ENCODE data around the gene IMMP2L. TPM values are rescaled to one million over a fixed set of nuclear protein-coding genes. Genes with fewer than 3 reads are reported as not detected.

Gene IMMP2L
- total RNA-seq, 4 donors from 2014 or later: 8.3 to 19.2 (median 17.8) TPM

GRCh38 chr7:110888641-110889040, 673.7 kb downstream of the IMMP2L start:
- no peaks in the 10 kb centered on the region for H3K27me3 ChIP-seq
- H3K4me1 ChIP-seq: no peaks in the 10 kb centered on the region
- no peaks in the 10 kb centered on the region for H3K9me3 ChIP-seq
- in situ Hi-C loops (cut with MboI; ENCODE audit: low sequenced_read_pairs in 4 of 4) (no loop called here), intact Hi-C loops (cut with DNase I; ENCODE audit: low total_unique reads) (no loop called here)
- no peak overlapping the region for H3K27ac ChIP-seq
- no peak for DNase-seq
- ATAC-seq: no peak
- no peak overlapping the region for H3K4me3 ChIP-seq
- TF ChIP-seq CTCF (IDR thresholded peaks at IDR 0.05 in 4 of 5, conservative IDR thresholded peaks at IDR 0.05 in 1 of 5) (no peak), POLR2A (IDR thresholded peaks at IDR 0.05) (no peak)
- no peaks in the 10 kb centered on the region for H3K36me3 ChIP-seq

- H3K4me3 ChIP-seq: no peak overlapping the region
- no peaks in the 10 kb centered on the region for H3K4me1 ChIP-seq
- DNase-seq (no peak), ATAC-seq (no peak)
- H3K36me3 ChIP-seq: no peaks in the 10 kb centered on the region
- intact Hi-C loops (cut with DNase I; ENCODE audit: low total_unique reads) (no loop called here), in situ Hi-C loops (cut with MboI; ENCODE audit: low sequenced_read_pairs in 4 of 4) (no loop called here)
- no peaks in the 10 kb centered on the region for H3K9me3 ChIP-seq
- TF ChIP-seq CTCF (IDR thresholded peaks at IDR 0.05 in 4 of 5, conservative IDR thresholded peaks at IDR 0.05 in 1 of 5): no peak
- TF ChIP-seq POLR2A (IDR thresholded peaks at IDR 0.05): no peak
- no peaks in the 10 kb centered on the region for H3K27me3 ChIP-seq
- H3K27ac ChIP-seq: no peak overlapping the region
These were observed 676.8 kb downstream of the IMMP2L start for GRCh38 chr7:110885474-110885873.

- no peak for TF ChIP-seq POLR2A (IDR thresholded peaks at IDR 0.05)
- no peak for TF ChIP-seq CTCF (IDR thresholded peaks at IDR 0.05 in 4 of 5, conservative IDR thresholded peaks at IDR 0.05 in 1 of 5)
- H3K4me3 ChIP-seq: no peak overlapping the region
- H3K27me3 ChIP-seq: no peaks in the 10 kb centered on the region
- no peaks in the 10 kb centered on the region for H3K4me1 ChIP-seq
- DNase-seq (no peak), ATAC-seq (peak in 1 of 2 donors; percentile 45)
- intact Hi-C loops (cut with DNase I; ENCODE audit: low total_unique reads): no loop called here
- H3K9me3 ChIP-seq: no peaks in the 10 kb centered on the region
- in situ Hi-C loops (cut with MboI; ENCODE audit: low sequenced_read_pairs in 4 of 4): no loop called here
- no peaks in the 10 kb centered on the region for H3K36me3 ChIP-seq
- peak overlapping the region in 2 of 4 donors; percentile 27 to 37 for H3K27ac ChIP-seq
These were observed 680.6 kb downstream of the IMMP2L start for GRCh38 chr7:110881721-110882120.

GRCh38 chr7:110880971-110881370, 681.3 kb downstream of the IMMP2L start:
- H3K27ac ChIP-seq: no peak overlapping the region
- in situ Hi-C loops (cut with MboI; ENCODE audit: low sequenced_read_pairs in 4 of 4) (no loop called here), intact Hi-C loops (cut with DNase I; ENCODE audit: low total_unique reads) (no loop called here)
- TF ChIP-seq POLR2A (IDR thresholded peaks at IDR 0.05) (no peak), CTCF (IDR thresholded peaks at IDR 0.05 in 4 of 5, conservative IDR thresholded peaks at IDR 0.05 in 1 of 5) (no peak)
- H3K36me3 ChIP-seq: no peaks in the 10 kb centered on the region
- no peaks in the 10 kb centered on the region for H3K4me1 ChIP-seq
- no peak overlapping the region for H3K4me3 ChIP-seq
- no peak for ATAC-seq
- no peak for DNase-seq
- no peaks in the 10 kb centered on the region for H3K27me3 ChIP-seq
- H3K9me3 ChIP-seq: no peaks in the 10 kb centered on the region

- no peaks in the 10 kb centered on the region for H3K36me3 ChIP-seq
- ATAC-seq (peak in 1 of 2 donors; percentile 33), DNase-seq (no peak)
- H3K4me1 ChIP-seq: no peaks in the 10 kb centered on the region
- H3K27ac ChIP-seq: no peak overlapping the region
- no peak overlapping the region for H3K4me3 ChIP-seq
- H3K27me3 ChIP-seq: no peaks in the 10 kb centered on the region
- H3K9me3 ChIP-seq: no peaks in the 10 kb centered on the region
- intact Hi-C loops (cut with DNase I; ENCODE audit: low total_unique reads): no loop called here
- in situ Hi-C loops (cut with MboI; ENCODE audit: low sequenced_read_pairs in 4 of 4): no loop called here
- no peak for TF ChIP-seq CTCF (IDR thresholded peaks at IDR 0.05 in 4 of 5, conservative IDR thresholded peaks at IDR 0.05 in 1 of 5)
- no peak for TF ChIP-seq POLR2A (IDR thresholded peaks at IDR 0.05)
These were observed 685.3 kb downstream of the IMMP2L start for GRCh38 chr7:110877016-110877415.

Measured in gastrocnemius medialis (tissue), 4 donors.